Measurements from ENCODE around the gene CNOT2.
A peak's percentile ranks its signal among the peaks of the same experiment; 100 is the strongest.
"Not testable (repeated sequence)": the region's sequence is repeated elsewhere in the genome, so short reads cannot be mapped to it uniquely, and the experiment has no call there.

CNOT2 gene

DNA sequence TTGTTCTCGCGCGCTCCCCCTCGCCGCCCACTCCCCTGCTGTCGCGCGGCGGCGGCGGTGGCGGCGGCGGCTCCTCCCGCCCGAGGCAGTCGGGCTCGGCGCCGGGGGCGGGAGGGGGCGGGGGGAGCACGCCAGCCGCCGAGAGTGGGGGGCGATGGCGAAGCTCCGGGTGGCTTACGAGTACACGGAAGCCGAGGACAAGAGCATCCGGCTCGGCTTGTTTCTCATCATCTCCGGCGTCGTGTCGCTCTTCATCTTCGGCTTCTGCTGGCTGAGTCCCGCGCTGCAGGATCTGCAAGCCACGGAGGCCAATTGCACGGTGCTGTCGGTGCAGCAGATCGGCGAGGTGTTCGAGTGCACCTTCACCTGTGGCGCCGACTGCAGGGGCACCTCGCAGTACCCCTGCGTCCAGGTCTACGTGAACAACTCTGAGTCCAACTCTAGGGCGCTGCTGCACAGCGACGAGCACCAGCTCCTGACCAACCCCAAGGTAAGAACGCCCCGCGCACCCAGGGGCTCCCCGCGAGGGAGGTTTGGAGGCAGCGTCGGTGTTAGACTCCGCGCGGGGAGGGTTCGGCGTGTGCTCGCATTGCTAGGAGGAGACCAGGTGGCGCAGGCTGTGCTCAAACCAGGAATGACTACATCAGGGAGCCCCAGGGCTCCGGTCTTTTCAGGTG lies 123.5 kb downstream of the CNOT2 start:
- peak in 1 of 2 donors; percentile 9 for DNase-seq

- DNase-seq = no peak
Measured at GRCh38 chr12:70367258-70368141, 124.3 kb downstream of the CNOT2 start.

- DNase-seq = no peak
Measured at GRCh38 chr12:70372881-70373280, 129.6 kb downstream of the CNOT2 start.

- no peak for DNase-seq
Measured at GRCh38 chr12:70379846-70380245, 136.6 kb downstream of the CNOT2 start.

DNA sequence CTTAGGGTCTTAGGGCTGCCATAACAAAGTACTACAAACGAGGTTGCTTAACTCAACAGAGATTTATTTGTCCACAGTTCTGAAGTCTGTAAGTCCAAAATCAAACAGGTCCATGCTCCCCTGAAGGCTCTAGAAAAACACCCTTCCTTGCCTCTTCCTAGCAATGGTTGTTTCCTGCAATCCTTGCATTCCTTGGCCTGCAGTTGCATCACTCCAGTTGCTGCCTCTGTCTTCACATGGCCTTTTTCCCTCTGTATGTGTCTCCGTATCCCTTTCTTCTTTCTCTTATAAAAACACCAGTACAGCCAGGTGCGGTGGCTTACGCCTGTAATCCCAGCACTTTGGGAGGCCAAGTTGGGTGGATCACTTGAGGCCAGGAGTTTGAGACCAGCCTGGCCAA lies 140.3 kb downstream of the CNOT2 start:
- no peak for DNase-seq

DNA sequence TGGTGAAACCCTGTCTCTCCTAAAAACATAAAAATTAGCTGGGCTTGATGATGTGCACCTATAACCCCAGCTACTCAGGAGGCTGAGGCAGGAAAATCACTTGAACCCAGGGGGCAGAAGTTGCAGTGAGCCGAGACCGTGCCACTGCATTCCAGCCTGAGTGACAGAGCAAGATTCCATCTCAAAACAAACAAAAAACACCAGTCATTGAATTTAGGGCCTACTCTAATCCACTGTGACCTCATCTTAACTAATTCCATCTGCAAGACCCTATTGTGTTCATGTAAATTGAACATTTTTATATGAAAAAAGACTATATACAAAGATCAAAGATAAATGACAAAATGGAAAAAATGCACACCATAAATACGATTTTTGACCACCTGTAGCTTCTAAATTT lies 140.7 kb downstream of the CNOT2 start:
- no peak for DNase-seq

GRCh38 chr12:70386771-70387170 lies 143.5 kb downstream of the CNOT2 start:
- no peak for DNase-seq

- no peak for DNase-seq
Measured at GRCh38 chr12:70389678-70390077, 146.4 kb downstream of the CNOT2 start.

DNA sequence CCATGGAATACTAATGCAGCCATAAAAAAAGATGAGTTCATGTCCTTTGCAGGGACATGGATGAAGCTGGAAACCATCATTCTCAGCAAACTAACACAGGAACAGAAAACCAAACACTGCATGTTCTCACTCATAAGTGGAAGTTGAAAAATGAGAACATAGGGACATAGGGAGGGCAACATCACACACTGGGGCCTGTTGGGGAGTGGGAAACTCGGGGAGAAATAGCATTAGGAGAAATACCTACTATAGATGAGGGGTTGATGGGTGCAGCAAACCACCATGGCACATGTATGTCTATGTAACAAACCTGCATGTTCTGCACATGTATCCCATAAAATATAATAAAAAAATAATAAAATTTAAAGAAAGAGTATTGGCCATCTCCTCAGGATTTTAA lies 149.4 kb downstream of the CNOT2 start:
- DNase-seq = not testable (repeated sequence)

DNA sequence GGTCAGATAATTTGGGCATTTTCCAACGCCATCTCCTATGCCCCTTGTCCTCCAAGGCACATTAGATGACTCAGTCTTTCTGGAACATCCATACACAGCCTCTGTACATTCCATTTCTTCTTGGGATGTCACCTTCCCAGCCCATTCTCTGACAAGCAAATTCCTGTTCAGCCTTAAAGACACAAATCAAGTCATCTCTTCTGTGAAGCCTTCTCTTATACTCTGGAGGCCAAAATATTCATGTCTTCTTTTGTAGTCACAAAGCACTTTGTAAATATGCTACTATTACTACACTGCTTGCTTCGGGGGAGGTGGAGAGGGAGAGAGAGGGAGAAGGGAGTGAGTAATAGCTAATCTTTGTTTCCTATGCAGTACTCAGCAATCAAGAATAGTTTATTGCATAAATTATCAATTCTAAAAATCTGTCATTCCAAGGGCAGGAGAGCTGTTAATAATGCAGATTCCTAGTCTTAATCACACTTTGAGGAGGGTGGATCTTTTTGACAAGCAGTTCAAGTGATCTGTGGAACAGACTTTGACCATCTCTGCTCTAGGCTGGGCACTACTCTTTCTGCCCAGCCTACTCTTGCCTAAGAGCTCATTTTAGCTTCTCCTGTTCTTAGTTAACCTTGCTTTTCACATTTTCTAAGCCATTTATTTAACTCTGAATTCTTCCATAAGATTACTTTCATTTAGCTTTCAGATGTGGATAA lies 150.7 kb downstream of the CNOT2 start:
- no peak for DNase-seq

DNA sequence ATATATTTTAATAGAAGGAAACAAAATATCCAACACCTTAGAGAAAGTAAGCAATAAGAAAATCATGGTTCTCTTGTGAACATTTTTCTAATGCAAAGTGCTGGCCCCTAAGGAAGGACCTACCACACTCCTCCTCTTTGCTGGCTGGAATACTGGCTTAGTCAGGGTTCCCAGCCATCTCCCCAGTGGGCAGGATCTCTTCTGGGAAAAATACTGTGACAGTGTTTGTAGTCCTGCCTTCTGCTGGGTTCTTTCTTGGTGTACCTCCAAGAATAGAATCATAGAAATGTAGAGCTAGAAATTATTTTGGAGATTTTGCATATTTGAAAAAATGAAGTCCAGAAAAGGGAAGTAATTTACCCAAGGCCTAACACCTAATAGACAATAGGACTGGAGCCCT lies 154.8 kb downstream of the CNOT2 start:
- no peak for DNase-seq

DNA sequence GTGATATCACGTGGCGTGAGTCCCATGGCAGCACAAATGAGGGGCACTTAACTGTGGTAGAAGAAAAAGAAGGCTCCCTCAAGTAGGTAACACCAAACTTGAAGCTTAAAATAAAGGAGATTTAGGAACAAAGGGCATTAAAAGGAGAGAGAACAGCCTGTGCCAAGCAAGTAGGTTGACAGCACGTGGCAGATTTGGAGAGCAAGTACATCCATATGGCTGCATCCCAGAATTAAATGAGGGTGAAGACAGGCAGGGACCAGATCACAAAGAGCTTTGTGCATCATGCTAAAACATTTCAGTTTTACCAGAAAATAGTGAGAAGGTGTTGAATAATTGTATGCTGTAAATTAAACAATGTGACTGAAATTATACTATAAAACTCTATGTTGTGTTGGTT lies 155.6 kb downstream of the CNOT2 start:
- no peak for DNase-seq

GRCh38 chr12:70399311-70399710 lies 156.1 kb downstream of the CNOT2 start:
- no peak for DNase-seq

GRCh38 chr12:70400124-70400523 lies 156.9 kb downstream of the CNOT2 start:
- no peak for DNase-seq

DNA sequence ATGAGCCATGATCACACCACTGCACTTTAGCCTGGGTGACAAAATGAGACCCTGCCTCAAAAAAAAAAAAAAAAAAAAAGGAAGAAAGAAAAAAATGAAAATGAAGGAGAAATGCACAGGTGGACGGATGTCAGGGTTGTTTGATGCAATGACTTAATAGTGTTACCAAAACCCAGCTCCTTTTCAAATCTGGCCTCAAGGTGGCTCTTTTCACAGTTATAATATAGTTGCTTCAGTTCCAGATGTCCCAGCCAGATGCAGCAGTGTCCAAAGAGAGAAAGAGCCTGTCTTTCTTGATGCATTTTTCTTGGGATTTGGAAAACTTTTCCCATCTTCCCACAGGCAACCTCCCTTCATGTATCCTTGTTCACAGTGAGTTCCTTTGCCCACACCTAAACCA lies 159.4 kb downstream of the CNOT2 start:
- DNase-seq = no peak

GRCh38 chr12:70403826-70404225 lies 160.6 kb downstream of the CNOT2 start:
- no peak for DNase-seq
